Rectal smooth muscle tissue (tissue), 1 donor: ENCODE measurements around the gene IL13RA2.

Source experiments
- H3K27ac ChIP-seq: one replicate; pipeline ENCODE4 v1.7.0; 2013; ENCODE audit warnings: low read depth, low read length, inconsistent platforms
- H3K27me3 ChIP-seq: one replicate; pipeline ENCODE4 v1.7.0; 2013; ENCODE audit warnings: low read length; ENCODE audit not compliant: control insufficient read depth, insufficient read depth
- H3K36me3 ChIP-seq: one replicate; pipeline ENCODE4 v1.7.0; 2013; ENCODE audit warnings: low read length; ENCODE audit not compliant: control insufficient read depth, insufficient read depth
- H3K4me1 ChIP-seq: one replicate; pipeline ENCODE4 v1.7.0; 2013; ENCODE audit warnings: low read length; ENCODE audit not compliant: control insufficient read depth, insufficient read depth
- H3K4me3 ChIP-seq: one replicate; pipeline ENCODE4 v1.7.0; 2013; ENCODE audit warnings: low read length
- H3K9ac ChIP-seq: one replicate; pipeline ENCODE4 v1.7.0; 2013; ENCODE audit warnings: low read length

The IL13RA2 gene

DNA sequence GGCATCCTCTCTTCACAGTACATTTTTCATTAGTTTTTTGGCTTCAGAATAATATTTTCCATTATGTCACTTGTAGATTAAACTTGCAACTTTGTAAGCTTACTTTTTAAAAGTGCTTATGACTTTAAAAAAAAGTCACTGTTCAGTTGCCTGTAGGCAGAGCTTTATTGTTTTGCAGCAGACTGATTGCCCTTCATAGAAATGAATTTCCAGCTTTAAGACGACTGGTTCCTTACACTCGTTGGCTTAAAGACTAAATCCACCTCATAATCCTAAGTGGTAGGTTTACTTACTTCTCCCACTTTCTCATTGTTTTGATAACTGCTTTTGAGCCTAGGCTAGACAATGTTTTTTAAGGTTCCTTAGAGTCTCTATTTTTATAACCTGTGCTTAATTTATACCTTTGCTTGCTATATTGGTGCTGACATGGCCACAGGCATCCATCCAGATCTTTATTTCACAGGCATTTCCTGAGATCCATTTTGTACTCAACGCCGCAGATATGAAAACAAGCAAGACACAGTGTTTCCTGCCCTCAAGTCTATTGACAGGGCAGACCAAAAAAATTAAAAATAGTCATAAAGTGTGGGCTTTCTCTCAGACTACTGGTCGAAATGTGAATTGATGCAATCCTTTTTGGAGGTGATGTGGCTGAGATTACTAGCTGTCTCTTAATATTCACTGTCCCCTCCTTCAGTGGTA, 12.6 kb upstream of the IL13RA2 start:
- H3K27ac ChIP-seq = no peak overlapping the region

GRCh38 chrX:115029440-115029839, 12.0 kb upstream of the IL13RA2 start:
- Histone ChIP-seq H3K36me3 (no peaks in the 10 kb centered on the region), H3K4me1 (no peaks in the 10 kb centered on the region), H3K9ac (no peak overlapping the region), H3K27ac (no peak overlapping the region), H3K4me3 (no peak overlapping the region), H3K27me3 (no peaks in the 10 kb centered on the region)

More for the DNA sequence above, 12.6 kb upstream of the IL13RA2 start:
- Histone ChIP-seq H3K27me3 (no peaks in the 10 kb centered on the region), H3K36me3 (no peaks in the 10 kb centered on the region), H3K4me1 (no peaks in the 10 kb centered on the region), H3K4me3 (no peak overlapping the region), H3K9ac (no peak overlapping the region)

DNA sequence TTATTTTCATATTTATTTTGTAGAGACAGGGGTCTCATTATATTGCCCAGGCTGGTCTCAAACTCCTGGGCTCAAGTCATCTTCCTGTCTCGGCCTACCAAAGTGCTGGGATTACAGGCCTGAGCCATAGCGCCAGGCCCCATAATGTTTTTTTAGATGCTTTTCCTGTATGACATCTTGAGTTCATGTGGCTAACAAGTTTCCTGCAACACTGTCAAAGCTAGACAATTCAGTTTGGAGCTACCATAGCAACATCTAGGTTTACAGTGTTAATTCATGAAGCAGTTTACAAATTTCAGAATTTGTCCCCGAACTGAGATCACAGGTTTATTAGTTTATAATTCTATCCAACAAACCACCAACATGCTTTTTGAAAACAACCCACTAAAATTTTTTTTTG, 6.4 kb upstream of the IL13RA2 start:
- H3K27me3 ChIP-seq = no peaks in the 10 kb centered on the region
- H3K36me3 ChIP-seq = no peaks in the 10 kb centered on the region
- no peaks in the 10 kb centered on the region for H3K4me1 ChIP-seq
- no peak overlapping the region for H3K27ac ChIP-seq
- H3K4me3 ChIP-seq = no peak overlapping the region
- no peak overlapping the region for H3K9ac ChIP-seq

DNA sequence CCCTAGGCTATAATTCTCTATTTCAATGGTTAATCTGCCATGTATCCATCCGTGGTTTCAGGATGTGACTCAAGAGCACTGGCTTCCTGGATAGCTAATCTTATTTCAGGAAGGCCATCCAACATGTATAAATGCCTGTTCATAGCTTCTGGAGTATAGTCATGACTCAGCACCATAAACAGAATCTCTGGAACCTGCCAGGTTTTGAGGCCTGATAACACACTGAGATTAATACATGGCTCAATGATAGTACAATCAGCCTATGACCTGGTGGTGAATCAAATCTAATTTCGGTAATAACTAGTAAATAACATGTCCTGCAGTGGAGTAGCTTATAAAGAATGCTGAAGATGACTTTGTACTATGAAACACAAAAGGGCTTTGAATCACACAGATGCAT, 5.7 kb upstream of the IL13RA2 start:
- Histone ChIP-seq H3K27ac (no peak overlapping the region), H3K36me3 (no peaks in the 10 kb centered on the region), H3K9ac (no peak overlapping the region), H3K4me3 (no peak overlapping the region), H3K4me1 (no peaks in the 10 kb centered on the region), H3K27me3 (no peaks in the 10 kb centered on the region)

DNA sequence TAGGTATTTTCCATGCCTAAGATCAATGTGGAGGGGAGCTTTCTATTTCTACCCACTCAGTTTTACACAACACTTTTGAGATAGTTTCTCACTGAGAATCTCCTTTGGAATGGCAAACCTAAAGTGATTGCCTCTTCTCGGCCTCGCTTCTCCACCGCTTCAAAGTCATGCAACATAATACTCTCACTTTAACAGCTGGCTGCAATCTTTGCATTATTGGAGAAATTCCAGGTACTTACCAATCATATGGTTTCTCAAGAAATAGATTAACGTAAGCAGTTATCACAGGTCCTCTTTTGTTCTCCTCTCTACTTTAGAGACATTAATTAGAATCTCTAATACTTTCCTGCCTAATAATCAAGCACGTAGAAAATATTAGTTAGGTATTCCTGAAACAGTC, 3.7 kb upstream of the IL13RA2 start:
- no peaks in the 10 kb centered on the region for H3K4me1 ChIP-seq
- no peak overlapping the region for H3K4me3 ChIP-seq
- no peaks in the 10 kb centered on the region for H3K36me3 ChIP-seq
- H3K9ac ChIP-seq = no peak overlapping the region
- H3K27ac ChIP-seq = no peak overlapping the region
- H3K27me3 ChIP-seq = no peaks in the 10 kb centered on the region

- Histone ChIP-seq H3K27me3 (no peaks in the 10 kb centered on the region), H3K4me1 (no peaks in the 10 kb centered on the region), H3K4me3 (no peak overlapping the region)
These were observed 1.5 kb upstream of the IL13RA2 start for GRCh38 chrX:115018944-115019343.

GRCh38 chrX:115018040-115018647, 728 bp upstream of the IL13RA2 start:
- no peak overlapping the region for H3K27ac ChIP-seq
- no peaks in the 10 kb centered on the region for H3K27me3 ChIP-seq
- H3K4me1 ChIP-seq = no peaks in the 10 kb centered on the region
- no peak overlapping the region for H3K4me3 ChIP-seq
- no peak overlapping the region for H3K9ac ChIP-seq
- H3K36me3 ChIP-seq = no peaks in the 10 kb centered on the region

More at GRCh38 chrX:115018944-115019343, 1.5 kb upstream of the IL13RA2 start:
- H3K9ac ChIP-seq = no peak overlapping the region
- H3K36me3 ChIP-seq = no peaks in the 10 kb centered on the region
- H3K27ac ChIP-seq = no peak overlapping the region

DNA sequence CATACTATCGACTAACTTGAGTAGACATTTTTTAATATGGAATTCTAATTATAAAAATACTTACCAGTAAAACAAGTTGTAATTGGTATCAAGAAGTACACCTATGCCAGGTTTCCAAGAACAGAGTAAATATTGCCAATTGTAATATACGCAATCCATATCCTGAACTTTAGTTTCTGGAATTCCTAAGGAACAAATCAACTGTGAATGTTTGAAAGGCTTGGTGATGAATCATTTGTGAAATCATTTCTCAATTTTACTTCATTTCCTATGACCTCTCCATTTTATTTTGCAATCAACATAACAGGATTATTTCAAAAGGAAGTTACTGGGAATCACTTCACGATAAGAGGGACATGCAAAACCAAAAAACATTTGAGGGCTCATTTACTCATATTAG, 3.7 kb downstream of the IL13RA2 start:
- Histone ChIP-seq H3K4me3 (no peak overlapping the region), H3K9ac (no peak overlapping the region), H3K27me3 (no peaks in the 10 kb centered on the region), H3K27ac (no peak overlapping the region), H3K4me1 (no peaks in the 10 kb centered on the region), H3K36me3 (no peaks in the 10 kb centered on the region)

DNA sequence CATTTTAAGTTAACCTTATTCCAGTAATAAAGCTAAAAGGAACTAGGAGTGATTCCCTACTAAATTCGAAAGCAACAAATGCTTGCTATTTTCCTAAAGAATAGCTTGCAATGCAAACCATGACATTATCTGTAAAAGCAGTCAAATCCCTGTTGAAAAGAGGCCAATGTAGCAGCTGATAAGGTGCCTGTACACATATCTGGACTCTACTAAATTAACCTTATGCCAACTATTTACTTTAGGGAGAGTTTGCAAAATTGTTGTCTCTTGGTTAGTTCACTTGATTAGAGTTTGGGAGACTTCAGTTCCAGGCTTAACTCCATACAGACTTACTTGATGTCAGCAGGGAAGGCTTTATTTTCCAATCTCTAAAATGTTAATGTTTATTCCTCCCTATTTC, 6.0 kb downstream of the IL13RA2 start:
- Histone ChIP-seq H3K9ac (no peak overlapping the region), H3K27ac (no peak overlapping the region), H3K36me3 (no peaks in the 10 kb centered on the region), H3K27me3 (no peaks in the 10 kb centered on the region), H3K4me1 (no peaks in the 10 kb centered on the region), H3K4me3 (no peak overlapping the region)

GRCh38 chrX:114999906-115000305, 17.5 kb downstream of the IL13RA2 start:
- no peak overlapping the region for H3K27ac ChIP-seq
- no peak overlapping the region for H3K9ac ChIP-seq
- H3K27me3 ChIP-seq = no peaks in the 10 kb centered on the region
- no peaks in the 10 kb centered on the region for H3K36me3 ChIP-seq
- H3K4me1 ChIP-seq = no peaks in the 10 kb centered on the region
- H3K4me3 ChIP-seq = no peak overlapping the region

- no peaks in the 10 kb centered on the region for H3K4me1 ChIP-seq
- no peak overlapping the region for H3K27ac ChIP-seq
- H3K27me3 ChIP-seq = no peaks in the 10 kb centered on the region
These were observed 19.6 kb downstream of the IL13RA2 start for GRCh38 chrX:114997779-114998178.

GRCh38 chrX:114985967-114986592, 31.3 kb downstream of the IL13RA2 start:
- H3K27me3 ChIP-seq = no peaks in the 10 kb centered on the region
- no peaks in the 10 kb centered on the region for H3K36me3 ChIP-seq
- H3K4me1 ChIP-seq = no peaks in the 10 kb centered on the region
- no peak overlapping the region for H3K9ac ChIP-seq
- no peak overlapping the region for H3K4me3 ChIP-seq
- H3K27ac ChIP-seq = no peak overlapping the region

More at GRCh38 chrX:114997779-114998178, 19.6 kb downstream of the IL13RA2 start:
- H3K9ac ChIP-seq = no peak overlapping the region
- no peaks in the 10 kb centered on the region for H3K36me3 ChIP-seq
- H3K4me3 ChIP-seq = no peak overlapping the region

GRCh38 chrX:114976292-114976691, 41.1 kb downstream of the IL13RA2 start:
- H3K36me3 ChIP-seq = no peaks in the 10 kb centered on the region
- no peak overlapping the region for H3K9ac ChIP-seq
- H3K27me3 ChIP-seq = no peaks in the 10 kb centered on the region
- H3K4me1 ChIP-seq = no peaks in the 10 kb centered on the region
- H3K4me3 ChIP-seq = no peak overlapping the region
- H3K27ac ChIP-seq = no peak overlapping the region
